H1 (cell line): ENCODE results near the gene BLCAP.

ENCODE experiments used
- EZH2 ChIP-seq: fragments of 200-600 bp; sonication (generic); IDR thresholded peaks from 2 replicates; pipeline ENCODE4 v1.7.1; 2012; ENCODE audit warnings: low read depth, mild to moderate bottlenecking, moderate library complexity, low read length, inconsistent platforms; ENCODE audit not compliant: severe bottlenecking
- GABPA ChIP-seq: IDR thresholded peaks from 2 replicates; pipeline ENCODE4 v1.6.1; 2011; ENCODE audit warnings: mild to moderate bottlenecking, low read length, moderate library complexity, borderline replicate concordance; ENCODE audit not compliant: insufficient read depth
- POLR2A ChIP-seq, 2 experiments: IDR thresholded peaks; 1 replicate in 1 of 2; 2 replicates in 1 of 2; pipeline ENCODE4 v1.6.1; 2011; ENCODE audit warnings: low read depth in 2 of 2, low read length in 2 of 2, mild to moderate bottlenecking in 2 of 2; ENCODE audit errors: control extremely low read depth in 1 of 2
- POLR2AphosphoS5 ChIP-seq: IDR thresholded peaks from 2 replicates; pipeline ENCODE4 v1.6.1; 2011; ENCODE audit warnings: low read depth, low read length
- POU5F1 ChIP-seq: IDR thresholded peaks from 2 replicates; pipeline ENCODE4 v1.6.1; 2011; ENCODE audit warnings: low read depth, mild to moderate bottlenecking, low read length, moderate library complexity
- RAD21 ChIP-seq, 2 experiments: IDR thresholded peaks in 1 of 2; conservative IDR thresholded peaks in 1 of 2; 2 replicates each; pipeline ENCODE4 v1.6.1; 2011; ENCODE audit warnings: low read depth in 2 of 2, low read length in 2 of 2, improper control_type of control experiment in 1 of 2, inconsistent platforms in 1 of 2, mild to moderate bottlenecking in 1 of 2, moderate library complexity in 1 of 2
- TBP ChIP-seq: IDR thresholded peaks from 2 replicates; pipeline ENCODE4 v1.6.1; 2011; ENCODE audit warnings: low read depth, low read length, improper control_type of control experiment
- TF ChIP-seq, protein P1 (sequence below), 3 experiments: IDR thresholded peaks; 1 replicate in 2 of 3; 2 replicates in 1 of 3; pipeline versions ENCODE4 v1.5.1 to v1.6.1; 2011; ENCODE audit warnings: low read length in 3 of 3, mild to moderate bottlenecking in 3 of 3, inconsistent platforms in 2 of 3, low read depth in 1 of 3, moderate library complexity in 1 of 3; ENCODE audit not compliant: insufficient read depth in 1 of 3; ENCODE audit errors: control extremely low read depth in 1 of 3
- TF ChIP-seq, protein P2 (sequence below): IDR thresholded peaks from 2 replicates; pipeline ENCODE4 v1.6.1; 2012; ENCODE audit warnings: inconsistent platforms

DNA sequence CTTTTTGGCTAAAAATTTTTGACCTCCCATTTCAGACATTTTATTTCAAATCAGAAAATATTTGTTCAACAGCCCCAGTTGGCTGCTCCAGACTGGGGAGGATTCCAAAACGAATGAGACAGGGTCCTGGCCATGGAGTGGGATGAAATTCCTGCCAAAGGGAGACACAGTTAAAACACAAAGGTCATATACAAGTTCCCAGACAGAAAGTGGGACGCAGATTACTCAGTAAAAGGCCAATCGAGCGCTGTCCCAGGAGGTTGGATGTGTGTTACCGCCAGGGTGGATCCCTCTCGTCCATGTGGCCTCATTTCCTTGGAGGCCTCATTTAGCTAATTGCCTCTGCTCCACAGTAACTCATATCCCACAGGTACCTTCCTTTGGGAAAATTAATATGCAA is 48.4 kb downstream of the BLCAP start:
- TF ChIP-seq, protein P1, sequence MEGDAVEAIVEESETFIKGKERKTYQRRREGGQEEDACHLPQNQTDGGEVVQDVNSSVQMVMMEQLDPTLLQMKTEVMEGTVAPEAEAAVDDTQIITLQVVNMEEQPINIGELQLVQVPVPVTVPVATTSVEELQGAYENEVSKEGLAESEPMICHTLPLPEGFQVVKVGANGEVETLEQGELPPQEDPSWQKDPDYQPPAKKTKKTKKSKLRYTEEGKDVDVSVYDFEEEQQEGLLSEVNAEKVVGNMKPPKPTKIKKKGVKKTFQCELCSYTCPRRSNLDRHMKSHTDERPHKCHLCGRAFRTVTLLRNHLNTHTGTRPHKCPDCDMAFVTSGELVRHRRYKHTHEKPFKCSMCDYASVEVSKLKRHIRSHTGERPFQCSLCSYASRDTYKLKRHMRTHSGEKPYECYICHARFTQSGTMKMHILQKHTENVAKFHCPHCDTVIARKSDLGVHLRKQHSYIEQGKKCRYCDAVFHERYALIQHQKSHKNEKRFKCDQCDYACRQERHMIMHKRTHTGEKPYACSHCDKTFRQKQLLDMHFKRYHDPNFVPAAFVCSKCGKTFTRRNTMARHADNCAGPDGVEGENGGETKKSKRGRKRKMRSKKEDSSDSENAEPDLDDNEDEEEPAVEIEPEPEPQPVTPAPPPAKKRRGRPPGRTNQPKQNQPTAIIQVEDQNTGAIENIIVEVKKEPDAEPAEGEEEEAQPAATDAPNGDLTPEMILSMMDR (IDR thresholded peaks at IDR 0.05; ENCODE audit: control extremely low read depth in 1 of 3, insufficient read depth in 1 of 3, low read depth in 1 of 3, low read length in 3 of 3), result no peak
- no peak for TF ChIP-seq POLR2A (IDR thresholded peaks at IDR 0.05; ENCODE audit: control extremely low read depth in 1 of 2, low read depth in 2 of 2, low read length in 2 of 2)
- no peak for TF ChIP-seq POLR2AphosphoS5
- no peak for TF ChIP-seq TBP
- no peak for TF ChIP-seq GABPA
- TF ChIP-seq, protein P2, sequence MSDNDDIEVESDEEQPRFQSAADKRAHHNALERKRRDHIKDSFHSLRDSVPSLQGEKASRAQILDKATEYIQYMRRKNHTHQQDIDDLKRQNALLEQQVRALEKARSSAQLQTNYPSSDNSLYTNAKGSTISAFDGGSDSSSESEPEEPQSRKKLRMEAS, result no peak
- no peak for TF ChIP-seq RAD21 (IDR thresholded peaks at IDR 0.05 in 1 of 2, conservative IDR thresholded peaks at IDR 0.05 in 1 of 2; ENCODE audit: low read depth in 2 of 2, low read length in 2 of 2)
- no peak for TF ChIP-seq POU5F1
- TF ChIP-seq EZH2, result no peak
